ENCODE results near the gene MYL10.
A peak's percentile ranks its signal among the peaks of the same experiment; 100 is the strongest.
"Not testable (repeated sequence)": the region's sequence is repeated elsewhere in the genome, so short reads cannot be mapped to it uniquely, and the experiment has no call there.

MYL10 gene

GRCh38 chr7:101651112-101651511, 22.0 kb upstream of the MYL10 start:
- DNase-seq (ENCODE audit: low spot score) = no peak

- DNase-seq (ENCODE audit: low spot score) = peak; percentile 53
Observed at GRCh38 chr7:101650579-101651081, 21.5 kb upstream of the MYL10 start.

GRCh38 chr7:101647876-101648275, 18.8 kb upstream of the MYL10 start:
- DNase-seq (ENCODE audit: low spot score) = not testable (repeated sequence)

GRCh38 chr7:101645951-101646350, 16.9 kb upstream of the MYL10 start:
- no peak for DNase-seq (ENCODE audit: low spot score)

- no peak for DNase-seq (ENCODE audit: low spot score)
Observed at GRCh38 chr7:101644879-101645278, 15.8 kb upstream of the MYL10 start.

GRCh38 chr7:101639127-101639526, 10.0 kb upstream of the MYL10 start:
- not testable (repeated sequence) for DNase-seq (ENCODE audit: low spot score)

- no peak for DNase-seq (ENCODE audit: low spot score)
Observed at GRCh38 chr7:101636822-101637623, 7.9 kb upstream of the MYL10 start.

- DNase-seq (ENCODE audit: low spot score) = no peak
Observed at GRCh38 chr7:101635484-101635883, 6.4 kb upstream of the MYL10 start.

- no peak for DNase-seq (ENCODE audit: low spot score)
Observed at GRCh38 chr7:101634196-101634717, 5.2 kb upstream of the MYL10 start.

- DNase-seq (ENCODE audit: low spot score) = no peak
Observed at GRCh38 chr7:101633511-101633910, 4.4 kb upstream of the MYL10 start.

- no peak for DNase-seq (ENCODE audit: low spot score)
Observed at GRCh38 chr7:101632641-101633040, 3.5 kb upstream of the MYL10 start.

- no peak for DNase-seq (ENCODE audit: low spot score)
Observed at GRCh38 chr7:101631224-101631714, 2.2 kb upstream of the MYL10 start.

GRCh38 chr7:101630591-101630990, 1.5 kb upstream of the MYL10 start:
- DNase-seq (ENCODE audit: low spot score) = peak; percentile 74

- DNase-seq (ENCODE audit: low spot score) = no peak
Observed at GRCh38 chr7:101628522-101628921, 574 bp downstream of the MYL10 start.

GRCh38 chr7:101626758-101627157, 2.3 kb downstream of the MYL10 start:
- no peak for DNase-seq (ENCODE audit: low spot score)

GRCh38 chr7:101626069-101626671, 2.9 kb downstream of the MYL10 start:
- no peak for DNase-seq (ENCODE audit: low spot score)

- DNase-seq (ENCODE audit: low spot score) = peak; percentile 35
Observed at GRCh38 chr7:101625031-101625791, 3.9 kb downstream of the MYL10 start.

- DNase-seq (ENCODE audit: low spot score) = no peak
Observed at GRCh38 chr7:101624246-101625001, 4.7 kb downstream of the MYL10 start.

GRCh38 chr7:101622609-101623173, 6.4 kb downstream of the MYL10 start:
- no peak for DNase-seq (ENCODE audit: low spot score)

GRCh38 chr7:101620991-101621390, 8.1 kb downstream of the MYL10 start:
- no peak for DNase-seq (ENCODE audit: low spot score)

GRCh38 chr7:101620395-101620794, 8.7 kb downstream of the MYL10 start:
- no peak for DNase-seq (ENCODE audit: low spot score)

Measured in AG08395 (cell line).